Peyer's patch (tissue), 4 donors: ENCODE data around the gene TIGD3. TPM values are rescaled to one million over a fixed set of nuclear protein-coding genes. Genes with fewer than 3 reads are reported as not detected.

Experiments used
- DNase-seq, 3 donors: peaks; one replicate each; pipeline ENCODE4 v3.0.0-alpha.2; 2017 to 2019
- H3K27ac ChIP-seq, 4 donors: fragments of 200-600 bp; sonication (generic); one replicate each; pipeline ENCODE4 v1.5.1; 2016 to 2019
- H3K27me3 ChIP-seq, 2 donors: fragments of 200-600 bp; sonication (generic); one replicate each; pipeline ENCODE4 v1.5.1; 2019
- H3K36me3 ChIP-seq, 3 donors: fragments of 200-600 bp; sonication (generic); one replicate each; pipeline ENCODE4 v1.5.1; 2016 to 2019
- H3K4me1 ChIP-seq, 4 donors: fragments of 200-600 bp; sonication (generic); one replicate each; pipeline ENCODE4 v1.5.1; 2016 to 2019
- H3K4me3 ChIP-seq, 4 donors: fragments of 200-600 bp; sonication (generic); 1 replicate in 3 of 4; 2 replicates in 1 of 4; pipeline ENCODE4 v1.5.1; 2016 to 2019; ENCODE audit warnings: mild to moderate bottlenecking in 1 of 4
- H3K9me3 ChIP-seq, 4 donors: fragments of 200-600 bp; sonication (generic); one replicate each; pipeline ENCODE4 v1.5.1; 2016 to 2019; ENCODE audit warnings: mild to moderate bottlenecking in 1 of 4
- POLR2A ChIP-seq, 2 donors: fragments of 450-650 bp; IDR thresholded peaks; one replicate each; pipeline ENCODE4 v1.5.1; 2017; ENCODE audit warnings: antibody characterized with exemption in 2 of 2, mild to moderate bottlenecking in 2 of 2, moderate library complexity in 2 of 2
- total RNA-seq, 4 donors: library from RNA; depleted of rRNA; stranded (reverse); fragments of >200 nt; gene quantifications; one replicate each; pipeline ENCODE4 v1.1.0, GENCODE V29; 2016
- TF ChIP-seq, protein P1 (sequence below), 6 experiments: fragments of 450-650 bp in 4 of 6; fragments of 200-600 bp in 2 of 6; sonication (generic) in 1 of 6; IDR thresholded peaks; one replicate each; pipeline ENCODE4 v1.5.1; 2017 to 2019; ENCODE audit warnings: antibody characterized with exemption in 6 of 6, mild to moderate bottlenecking in 3 of 6, moderate library complexity in 1 of 6

The TIGD3 gene
- total RNA-seq, 4 donors from 2014 or later: 3.3 to 11.7 (median 7.7) TPM

DNA sequence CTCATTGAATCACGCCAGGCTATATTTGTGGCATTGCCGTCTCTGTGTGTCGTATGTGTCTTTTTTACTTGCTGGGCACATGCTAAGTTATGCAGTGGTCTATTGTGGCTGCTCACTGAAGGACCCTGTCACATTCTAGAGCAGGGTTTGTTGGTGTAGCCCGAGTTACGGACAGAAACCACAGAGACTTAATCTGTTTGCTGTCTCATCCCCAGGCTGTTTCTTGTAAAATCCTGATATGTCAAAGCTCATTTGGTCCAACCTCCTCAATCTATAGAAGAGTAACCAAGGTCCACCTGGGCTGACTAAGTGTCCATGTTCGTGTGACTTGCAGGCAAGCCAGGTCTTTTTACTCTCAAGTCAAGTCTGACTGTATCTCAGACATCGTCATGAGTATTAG is 15.9 kb upstream of the TIGD3 start:
- H3K36me3 ChIP-seq: peaks cover 0 to 48% (median 0%) of the 10 kb centered on the region in 3 donors
- H3K4me1 ChIP-seq: peaks cover 3 to 14% (median 4%) of the 10 kb centered on the region in 4 donors
- TF ChIP-seq POLR2A (IDR thresholded peaks at IDR 0.05): no peak
- no peak for DNase-seq
- no peaks in the 10 kb centered on the region for H3K27me3 ChIP-seq
- H3K4me3 ChIP-seq: no peak overlapping the region
- no peak overlapping the region for H3K27ac ChIP-seq
- H3K9me3 ChIP-seq: no peaks in the 10 kb centered on the region

DNA sequence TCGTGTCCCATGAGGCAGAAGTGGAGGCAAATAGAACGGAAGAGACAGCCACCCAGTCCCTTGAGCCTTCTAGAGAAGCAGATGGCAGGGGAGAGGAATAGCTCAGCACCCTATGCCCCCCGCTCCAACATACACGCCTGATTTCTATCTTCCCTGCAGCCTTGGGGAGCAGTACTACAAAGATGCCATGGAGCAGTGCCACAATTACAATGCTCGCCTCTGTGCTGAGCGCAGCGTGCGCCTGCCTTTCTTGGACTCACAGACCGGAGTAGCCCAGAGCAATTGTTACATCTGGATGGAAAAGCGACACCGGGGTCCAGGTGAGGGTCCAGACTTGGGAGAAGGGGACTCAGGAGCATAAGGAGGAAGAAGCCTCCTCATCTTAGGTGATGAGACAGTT is 14.3 kb upstream of the TIGD3 start:
- Histone ChIP-seq H3K27ac (no peak overlapping the region), H3K4me3 (no peak overlapping the region), H3K4me1 (peaks cover 0 to 4% (median 3%) of the 10 kb centered on the region in 4 donors), H3K9me3 (no peaks in the 10 kb centered on the region), H3K27me3 (no peaks in the 10 kb centered on the region), H3K36me3 (peaks cover 0 to 63% (median 0%) of the 10 kb centered on the region in 3 donors)
- DNase-seq: no peak
- no peak for TF ChIP-seq POLR2A (IDR thresholded peaks at IDR 0.05)
- TF ChIP-seq, protein P1, sequence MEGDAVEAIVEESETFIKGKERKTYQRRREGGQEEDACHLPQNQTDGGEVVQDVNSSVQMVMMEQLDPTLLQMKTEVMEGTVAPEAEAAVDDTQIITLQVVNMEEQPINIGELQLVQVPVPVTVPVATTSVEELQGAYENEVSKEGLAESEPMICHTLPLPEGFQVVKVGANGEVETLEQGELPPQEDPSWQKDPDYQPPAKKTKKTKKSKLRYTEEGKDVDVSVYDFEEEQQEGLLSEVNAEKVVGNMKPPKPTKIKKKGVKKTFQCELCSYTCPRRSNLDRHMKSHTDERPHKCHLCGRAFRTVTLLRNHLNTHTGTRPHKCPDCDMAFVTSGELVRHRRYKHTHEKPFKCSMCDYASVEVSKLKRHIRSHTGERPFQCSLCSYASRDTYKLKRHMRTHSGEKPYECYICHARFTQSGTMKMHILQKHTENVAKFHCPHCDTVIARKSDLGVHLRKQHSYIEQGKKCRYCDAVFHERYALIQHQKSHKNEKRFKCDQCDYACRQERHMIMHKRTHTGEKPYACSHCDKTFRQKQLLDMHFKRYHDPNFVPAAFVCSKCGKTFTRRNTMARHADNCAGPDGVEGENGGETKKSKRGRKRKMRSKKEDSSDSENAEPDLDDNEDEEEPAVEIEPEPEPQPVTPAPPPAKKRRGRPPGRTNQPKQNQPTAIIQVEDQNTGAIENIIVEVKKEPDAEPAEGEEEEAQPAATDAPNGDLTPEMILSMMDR (IDR thresholded peaks at IDR 0.05): no peak

DNA sequence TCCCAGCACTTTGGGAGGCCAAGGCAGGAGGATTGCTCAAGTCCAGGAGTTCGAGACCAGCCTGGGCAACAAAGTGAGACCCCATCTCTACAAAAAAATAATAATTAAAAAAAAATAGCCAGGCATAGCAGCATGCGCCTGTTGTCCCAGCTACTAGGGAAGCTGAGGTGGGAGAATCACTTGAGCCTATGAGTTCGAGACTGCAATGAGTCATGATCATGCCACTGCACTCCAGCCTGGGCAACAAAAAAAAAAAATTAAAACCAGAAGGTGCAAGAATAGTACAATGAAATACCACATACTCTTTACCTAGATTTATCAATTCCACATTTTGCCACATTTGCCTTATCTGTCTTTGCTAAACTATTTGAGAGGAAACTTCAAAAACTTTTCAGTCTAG is 12.7 kb upstream of the TIGD3 start:
- Histone ChIP-seq H3K27me3 (no peaks in the 10 kb centered on the region), H3K4me1 (no peaks in the 10 kb centered on the region), H3K36me3 (peaks cover 0 to 74% (median 0%) of the 10 kb centered on the region in 3 donors), H3K4me3 (no peak overlapping the region), H3K27ac (no peak overlapping the region), H3K9me3 (no peaks in the 10 kb centered on the region)
- TF ChIP-seq, protein P1 (IDR thresholded peaks at IDR 0.05): no peak
- TF ChIP-seq POLR2A (IDR thresholded peaks at IDR 0.05): no peak
- no peak for DNase-seq

DNA sequence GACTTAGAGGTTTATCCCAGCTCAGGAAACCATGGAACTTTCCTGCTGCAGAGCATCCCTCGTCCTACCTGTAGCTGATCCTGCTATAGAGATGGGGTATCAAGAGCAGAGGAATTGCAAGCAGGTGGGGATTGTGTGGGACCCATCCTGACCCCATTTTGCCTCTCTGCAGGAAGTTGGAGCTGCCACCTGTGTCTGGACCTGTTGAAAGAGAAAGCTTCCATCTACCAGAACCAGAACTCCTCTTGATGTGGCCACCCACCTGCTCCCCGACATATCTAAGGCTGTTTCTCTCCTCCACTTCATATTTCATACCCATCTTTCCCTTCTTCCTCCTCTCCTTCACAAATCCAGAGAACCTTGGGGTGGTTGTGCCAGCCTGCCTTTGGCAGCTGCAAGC is 3.0 kb upstream of the TIGD3 start:
- Histone ChIP-seq H3K9me3 (no peaks in the 10 kb centered on the region), H3K27me3 (no peaks in the 10 kb centered on the region), H3K4me3 (no peak overlapping the region), H3K36me3 (peaks cover 0 to 63% (median 0%) of the 10 kb centered on the region in 3 donors), H3K4me1 (peaks cover 0 to 19% (median 5%) of the 10 kb centered on the region in 4 donors), H3K27ac (no peak overlapping the region)
- TF ChIP-seq POLR2A (IDR thresholded peaks at IDR 0.05): no peak
- TF ChIP-seq, protein P1 (IDR thresholded peaks at IDR 0.05): no peak
- DNase-seq: no peak

DNA sequence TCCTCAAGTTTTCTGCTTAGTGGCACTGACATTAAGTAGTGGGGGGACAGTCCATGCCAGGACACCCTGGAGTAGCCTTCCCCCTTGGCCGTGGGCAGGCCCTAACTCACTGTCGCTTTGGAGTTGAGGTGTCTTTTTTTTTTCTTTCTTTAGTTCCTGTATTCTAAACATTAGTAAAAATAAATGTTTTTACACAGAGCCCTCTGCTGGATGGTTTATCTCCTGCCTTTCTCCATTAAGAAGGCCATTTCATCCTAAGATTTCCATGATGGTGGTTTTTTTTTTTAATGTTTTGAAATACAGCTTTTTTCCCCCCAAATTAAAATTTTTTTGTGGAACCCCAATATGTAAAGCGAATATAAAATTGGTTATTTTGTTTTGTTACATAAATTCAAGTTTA is 1.8 kb upstream of the TIGD3 start:
- Histone ChIP-seq H3K36me3 (peaks cover 0 to 50% (median 0%) of the 10 kb centered on the region in 3 donors), H3K27ac (no peak overlapping the region), H3K27me3 (no peaks in the 10 kb centered on the region), H3K9me3 (no peaks in the 10 kb centered on the region), H3K4me3 (no peak overlapping the region), H3K4me1 (peaks cover 0 to 32% (median 7%) of the 10 kb centered on the region in 4 donors)
- DNase-seq: no peak
- no peak for TF ChIP-seq POLR2A (IDR thresholded peaks at IDR 0.05)
- TF ChIP-seq, protein P1 (IDR thresholded peaks at IDR 0.05): peak in 4 of 6 experiments; percentile 22 to 33 (median 30)

DNA sequence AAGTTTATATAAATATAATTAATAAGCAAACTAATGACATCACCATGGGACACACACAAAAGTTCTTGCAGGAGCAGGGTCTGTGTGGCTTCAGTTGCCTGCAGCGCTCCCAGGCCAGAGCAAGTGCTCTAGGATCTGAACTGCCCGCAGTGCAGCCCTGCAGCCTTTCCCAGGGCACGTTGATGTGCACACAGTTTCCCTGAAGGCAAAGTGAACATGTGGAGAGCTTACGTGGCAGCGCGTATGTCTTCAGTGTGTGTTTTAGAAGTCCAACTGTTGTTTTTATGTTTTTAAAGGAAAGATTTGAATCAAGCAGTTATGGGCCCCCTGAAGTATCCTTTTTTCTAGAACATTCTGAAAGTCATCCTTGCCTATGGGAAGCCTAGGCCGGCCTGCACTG is 1.2 kb upstream of the TIGD3 start:
- peaks cover 0 to 44% (median 0%) of the 10 kb centered on the region in 3 donors for H3K36me3 ChIP-seq
- no peak overlapping the region for H3K4me3 ChIP-seq
- peaks cover 0 to 34% (median 7%) of the 10 kb centered on the region in 4 donors for H3K4me1 ChIP-seq
- TF ChIP-seq, protein P1 (IDR thresholded peaks at IDR 0.05): no peak
- no peak for TF ChIP-seq POLR2A (IDR thresholded peaks at IDR 0.05)
- no peak overlapping the region for H3K27ac ChIP-seq
- DNase-seq: no peak
- no peaks in the 10 kb centered on the region for H3K9me3 ChIP-seq
- no peaks in the 10 kb centered on the region for H3K27me3 ChIP-seq
